GM21529 (cell line): ENCODE measurements around the gene SAMD11.

Experiments used
- ATAC-seq: cut with Tn5 transposase; IDR thresholded peaks from one replicate; pipeline ENCODE4 v1.9.1; 2021; ENCODE audit not compliant: unreplicated experiment

Gene SAMD11

DNA sequence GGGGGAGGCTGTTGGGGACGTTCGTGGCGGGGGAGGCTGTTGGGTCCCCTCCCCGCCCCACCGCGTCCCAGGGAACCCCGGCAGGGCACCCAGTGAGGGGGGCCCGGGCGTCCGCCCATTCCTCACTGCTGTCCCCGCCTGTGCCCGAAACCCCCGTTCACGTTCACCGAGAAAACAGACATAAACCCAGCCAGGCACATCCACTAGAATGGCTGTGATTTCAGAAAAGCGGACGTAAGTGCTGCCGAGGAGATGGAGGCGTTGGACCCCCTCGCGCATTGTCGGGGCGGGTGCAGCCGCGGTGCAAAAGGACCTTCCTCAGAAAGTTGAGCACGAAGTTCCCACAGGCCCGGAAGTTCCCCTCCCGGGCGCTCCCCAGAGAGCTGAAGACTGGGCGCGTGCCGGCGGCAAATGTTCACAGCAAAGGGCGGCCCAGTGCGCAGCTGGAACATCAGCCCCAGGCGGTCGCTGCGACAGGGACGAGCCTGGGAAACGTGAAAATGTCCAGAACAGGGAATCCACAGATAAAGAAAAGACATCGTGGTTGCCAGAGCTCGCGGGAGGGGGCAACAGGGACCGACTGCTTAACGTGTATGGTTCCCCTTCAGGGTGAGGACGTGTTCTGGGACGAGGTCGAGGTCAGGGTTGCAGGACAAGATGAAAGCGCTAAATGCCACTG, 18.5 kb upstream of the SAMD11 start:
- no peak for ATAC-seq

DNA sequence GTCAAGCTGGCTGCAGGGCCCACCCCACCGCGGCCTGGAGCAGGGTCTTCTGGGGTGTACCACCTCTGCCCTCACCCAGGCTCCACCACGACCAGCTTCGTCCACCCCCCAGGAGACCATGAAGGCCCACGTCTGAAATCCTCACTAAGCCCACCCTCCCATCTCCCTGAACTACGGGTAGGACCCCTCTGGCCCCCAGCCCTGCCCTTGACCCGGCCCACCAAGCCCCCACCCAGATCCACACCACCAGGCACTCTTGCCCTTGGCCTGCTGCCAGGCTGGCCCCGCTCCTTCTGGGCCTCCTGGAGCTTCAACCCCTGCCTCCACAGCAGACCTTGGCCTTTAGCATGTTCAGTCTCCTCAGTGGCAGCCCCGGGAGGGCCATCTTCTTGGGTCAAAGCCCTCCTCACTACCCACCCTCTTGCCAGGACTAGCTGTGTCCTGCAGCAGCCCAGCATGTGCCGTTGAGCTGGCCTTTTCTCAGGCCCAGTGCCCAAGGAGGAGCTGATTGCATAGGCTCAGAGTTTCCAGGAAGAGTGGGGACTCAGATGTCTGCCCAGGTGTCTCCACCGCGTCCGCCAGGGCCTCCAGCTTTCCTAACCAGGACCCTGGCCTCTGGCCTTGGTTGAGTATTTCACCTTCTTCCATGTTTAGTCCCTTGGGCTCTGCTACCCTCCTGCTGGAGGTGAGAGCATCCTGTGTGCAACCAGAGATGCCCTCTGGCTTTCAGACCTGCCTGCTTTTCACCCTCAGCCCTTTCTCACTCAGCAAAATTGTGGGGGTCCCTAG, 17.7 kb upstream of the SAMD11 start:
- ATAC-seq, result no peak

DNA sequence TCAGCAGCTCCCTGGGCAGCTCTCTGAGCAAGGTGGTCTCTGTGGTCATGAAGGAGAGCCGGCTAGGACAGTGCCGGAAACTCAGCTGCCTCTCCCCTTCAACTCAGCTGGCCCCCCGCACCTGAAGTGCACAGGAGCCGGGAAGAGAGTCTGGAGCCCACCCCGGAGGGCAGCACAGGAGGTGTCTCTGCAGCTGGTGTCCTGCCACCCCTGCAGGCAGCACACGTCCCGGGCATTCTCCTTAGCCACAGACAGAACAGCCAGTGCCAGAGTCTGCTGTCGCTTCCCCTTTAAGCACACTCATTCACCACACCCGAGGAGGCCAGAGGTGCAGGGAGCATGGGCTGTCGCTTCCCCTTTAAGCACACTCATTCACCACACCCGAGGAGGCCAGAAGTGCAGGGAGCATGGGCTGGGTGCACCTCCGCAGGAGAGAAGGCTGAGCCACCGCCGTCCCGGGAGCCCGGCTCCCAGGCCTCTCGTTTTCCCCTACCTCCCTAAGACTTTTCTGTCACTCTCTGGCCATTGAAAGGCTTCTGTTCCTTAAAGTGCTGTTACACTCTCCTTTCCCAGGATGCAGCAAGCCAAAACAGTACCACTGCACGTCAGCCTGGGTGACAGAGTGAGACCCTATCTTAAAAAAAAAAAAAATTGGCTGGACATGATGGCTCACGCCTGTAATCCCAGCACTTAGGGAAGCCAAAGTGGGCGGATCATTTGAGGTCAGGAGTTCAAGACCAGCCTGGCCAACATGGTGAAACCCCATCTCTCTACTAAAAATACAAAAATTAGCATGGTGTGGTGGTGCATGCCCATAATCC, 16.9 kb upstream of the SAMD11 start:
- ATAC-seq, result no peak

DNA sequence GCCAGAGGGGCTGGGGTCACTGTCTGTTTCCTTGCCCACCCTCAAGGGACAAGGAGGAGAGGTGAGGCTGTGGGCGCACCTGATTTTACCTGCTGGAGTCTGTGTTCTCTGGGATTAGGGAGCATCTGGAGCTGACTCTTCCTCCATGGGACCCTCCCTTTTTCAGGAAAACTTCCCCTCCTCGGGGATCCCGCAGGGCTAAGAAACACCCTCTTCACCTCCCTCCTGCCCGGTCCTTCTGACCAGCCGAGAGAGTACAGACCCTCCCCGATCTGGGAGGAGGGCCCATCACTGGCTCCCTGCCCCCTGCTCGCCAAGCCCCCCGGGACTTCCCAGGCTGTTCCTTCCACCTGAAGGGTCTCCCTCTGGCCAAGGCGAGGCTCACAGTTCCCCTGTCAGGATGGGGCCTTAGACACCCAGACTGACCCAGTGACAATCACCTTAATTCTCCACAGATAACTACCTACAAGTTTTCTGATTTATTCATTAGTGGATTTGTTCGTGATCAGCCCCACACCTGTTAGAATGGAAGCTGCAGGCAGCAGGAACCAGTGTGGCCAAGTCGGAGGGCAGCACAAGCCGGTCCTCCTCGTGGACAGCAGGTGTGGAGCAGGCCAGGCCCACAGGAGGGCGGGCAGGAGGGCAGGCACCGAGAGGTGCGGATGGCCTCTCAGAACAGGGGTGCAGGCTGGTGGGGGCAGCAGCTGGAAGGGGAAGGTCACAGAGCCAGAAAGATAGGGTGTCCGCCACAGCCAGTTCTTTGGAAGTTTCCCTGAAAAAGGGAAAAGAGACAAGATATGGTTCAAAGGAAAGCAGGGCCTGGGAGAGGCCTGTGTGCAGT, 15.9 kb upstream of the SAMD11 start:
- no peak for ATAC-seq

DNA sequence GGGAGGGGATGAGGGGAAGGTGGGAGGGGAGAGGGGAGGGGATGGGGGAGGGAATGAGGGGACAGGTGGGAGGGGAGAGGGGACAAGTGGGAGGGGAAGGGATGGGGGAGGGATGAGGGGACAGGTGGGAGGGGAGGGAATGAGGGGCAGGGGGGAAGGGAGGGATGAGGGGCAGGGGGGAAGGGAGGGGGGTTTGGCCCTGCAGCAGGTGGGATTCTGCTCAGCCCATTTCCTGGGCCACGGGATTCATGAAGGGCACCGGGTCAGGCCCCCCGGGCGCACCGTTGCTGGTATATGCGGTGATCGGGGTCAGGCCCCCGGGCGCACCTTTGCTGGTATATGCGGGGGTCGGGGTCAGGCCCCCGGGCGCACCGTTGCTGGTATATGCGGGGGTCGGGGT, 15.1 kb upstream of the SAMD11 start:
- no peak for ATAC-seq

DNA sequence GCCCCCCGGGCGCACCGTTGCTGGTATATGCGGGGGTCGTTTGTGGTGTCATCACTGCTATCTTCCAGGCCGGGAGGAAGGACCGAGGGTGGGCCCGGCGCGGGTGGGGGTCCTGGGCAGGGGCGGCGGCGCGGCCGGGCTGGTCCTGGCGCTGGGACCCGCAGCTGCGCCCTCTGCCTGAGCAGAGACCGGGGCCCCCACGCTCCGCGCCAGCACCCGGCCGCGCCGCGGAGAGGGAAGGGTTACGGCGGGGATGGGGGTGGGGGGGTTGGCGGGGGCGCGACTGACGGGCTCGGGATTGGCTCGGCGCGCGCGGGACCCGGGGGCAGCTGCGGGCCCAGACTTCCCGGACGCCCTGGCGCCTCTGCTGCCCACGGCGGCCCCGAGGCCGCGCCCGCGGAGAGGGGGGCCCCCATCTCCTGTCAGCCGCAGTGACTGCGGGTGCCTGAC, 13.8 kb upstream of the SAMD11 start:
- no peak for ATAC-seq

DNA sequence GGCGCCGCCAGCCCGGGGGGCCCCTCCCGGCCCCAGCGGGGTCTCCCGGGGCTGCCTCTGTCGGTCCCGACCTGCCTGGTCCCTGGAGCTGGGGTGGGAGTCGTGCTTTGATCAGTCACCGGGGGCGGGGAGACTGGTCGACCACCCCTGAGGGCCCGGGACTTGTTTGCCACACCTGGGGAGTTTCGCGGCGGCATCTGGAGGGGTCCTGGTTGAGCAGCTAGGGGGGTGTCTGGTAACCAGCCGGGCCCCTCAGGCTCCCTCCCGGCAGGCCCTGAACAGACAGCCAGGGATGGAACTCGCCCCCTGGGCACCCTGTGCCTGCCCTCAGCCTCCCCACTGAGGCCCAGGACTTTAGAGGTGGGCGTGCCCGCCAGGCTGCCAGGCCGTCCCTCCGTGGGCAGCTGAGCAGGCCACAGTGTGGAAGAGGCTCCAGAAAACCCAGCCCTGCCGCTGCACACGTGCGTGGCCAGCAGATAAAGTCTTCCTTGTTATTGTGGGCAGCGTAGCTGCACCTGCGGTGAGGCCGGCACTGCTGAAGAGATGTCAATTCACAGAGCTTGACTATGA, 13.3 kb upstream of the SAMD11 start:
- ATAC-seq, result no peak

DNA sequence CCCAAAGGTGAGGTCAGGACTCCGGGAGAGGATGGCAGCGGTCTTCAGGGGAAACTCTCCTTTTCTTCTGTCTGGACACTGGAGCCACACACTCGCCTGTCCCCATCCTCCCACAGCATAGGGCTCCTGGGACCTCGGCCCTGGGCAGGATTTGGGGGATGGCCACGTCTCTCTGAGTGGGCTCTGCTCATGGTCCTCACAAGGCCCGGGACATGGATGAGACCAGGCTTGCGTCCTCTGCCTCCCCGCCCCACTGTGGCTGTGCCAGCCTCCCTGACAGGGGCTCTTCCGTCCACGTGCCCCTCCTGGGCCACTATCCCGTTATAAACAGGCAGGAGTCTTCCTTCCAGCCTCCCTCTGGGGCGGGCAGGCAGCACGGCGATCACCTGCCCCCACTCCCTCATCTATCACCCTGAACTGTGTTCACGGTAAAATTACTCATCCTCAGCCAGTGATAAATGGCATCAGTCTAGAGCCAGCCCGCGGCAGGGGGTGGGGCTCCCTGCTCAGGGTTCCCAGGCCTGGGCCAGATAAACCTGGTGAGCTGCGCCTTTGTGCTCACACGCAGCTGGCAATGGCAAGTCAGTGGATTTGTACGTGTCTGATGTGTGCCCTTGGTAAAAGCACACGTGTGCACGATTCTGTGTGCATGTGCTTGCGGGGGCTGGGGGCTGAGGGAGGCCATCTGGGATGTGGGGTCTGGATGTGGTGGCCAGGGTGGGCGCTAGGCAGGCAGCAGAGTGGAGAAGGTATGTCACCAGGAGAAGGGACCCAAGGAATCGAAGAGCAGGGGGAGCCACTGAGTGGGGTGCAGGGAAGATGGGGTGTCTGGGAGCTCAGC, 12.6 kb upstream of the SAMD11 start:
- no peak for ATAC-seq

DNA sequence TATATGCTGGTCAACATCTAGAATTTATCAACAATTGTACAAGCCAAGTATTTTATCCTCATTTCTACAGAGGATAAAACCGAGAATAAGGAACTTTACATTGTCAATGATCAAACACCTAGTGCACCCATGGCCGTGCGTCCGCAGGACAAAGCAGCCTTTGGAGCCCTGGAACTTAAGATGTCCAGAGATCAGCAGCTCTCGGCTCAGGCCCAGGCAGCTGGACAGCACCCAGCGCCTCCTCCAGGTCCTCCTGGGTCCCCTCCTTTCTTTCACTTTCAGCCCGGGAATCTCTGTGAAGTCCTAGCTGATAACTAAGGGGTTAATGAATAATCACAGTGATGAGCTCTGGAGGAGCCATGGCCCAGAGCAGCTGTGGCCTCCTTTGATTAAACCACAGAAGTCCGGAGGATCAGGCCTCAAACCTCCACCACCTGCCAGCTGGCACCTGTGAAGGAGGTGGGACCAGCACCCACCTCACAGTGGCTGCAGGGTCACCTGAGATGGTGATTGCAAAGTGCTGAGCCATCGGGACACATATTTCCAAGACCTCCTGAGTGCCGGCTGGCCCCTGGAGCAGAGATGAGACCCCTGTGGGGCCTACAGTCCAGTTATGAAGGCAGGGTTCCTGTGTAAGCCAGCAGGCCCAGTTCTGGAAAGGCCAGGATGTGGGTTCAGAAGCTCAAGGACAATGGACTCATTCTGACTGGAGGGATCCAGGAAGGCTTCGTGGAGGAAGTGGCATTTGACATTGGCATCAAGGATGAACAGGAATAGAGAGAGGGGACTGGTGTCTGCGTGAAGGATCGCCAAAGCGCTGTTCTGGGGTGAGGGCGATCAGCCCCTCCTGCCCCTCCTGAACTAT, 11.6 kb upstream of the SAMD11 start:
- no peak for ATAC-seq

DNA sequence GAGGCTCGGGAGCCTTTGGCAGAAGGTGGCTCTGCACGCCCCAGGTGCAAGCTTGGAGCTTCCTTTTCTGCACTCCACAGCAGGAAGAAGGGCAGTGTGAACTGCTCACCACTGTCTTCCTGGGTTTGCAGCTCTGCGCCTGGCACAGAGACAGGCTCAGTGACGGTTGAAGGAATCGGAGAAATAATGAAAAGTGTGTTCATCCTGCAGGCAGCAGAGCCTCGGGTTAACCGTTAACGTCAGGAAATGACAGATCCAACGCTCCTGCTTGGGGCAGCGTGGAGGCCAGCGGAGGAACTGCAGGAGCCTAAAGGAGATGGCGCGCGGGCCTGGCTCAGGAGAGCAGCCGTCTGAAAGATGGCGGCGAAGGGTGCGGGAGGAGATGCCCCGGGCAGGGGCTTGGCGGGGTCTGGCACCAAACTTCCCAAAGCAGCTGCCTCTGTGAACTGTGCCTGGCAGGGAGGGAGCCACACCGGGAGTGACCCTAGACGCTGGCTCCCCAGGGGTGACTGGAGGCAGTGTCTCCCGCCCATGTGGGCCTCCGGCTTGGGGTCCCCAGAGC, 10.9 kb upstream of the SAMD11 start:
- ATAC-seq, result no peak

DNA sequence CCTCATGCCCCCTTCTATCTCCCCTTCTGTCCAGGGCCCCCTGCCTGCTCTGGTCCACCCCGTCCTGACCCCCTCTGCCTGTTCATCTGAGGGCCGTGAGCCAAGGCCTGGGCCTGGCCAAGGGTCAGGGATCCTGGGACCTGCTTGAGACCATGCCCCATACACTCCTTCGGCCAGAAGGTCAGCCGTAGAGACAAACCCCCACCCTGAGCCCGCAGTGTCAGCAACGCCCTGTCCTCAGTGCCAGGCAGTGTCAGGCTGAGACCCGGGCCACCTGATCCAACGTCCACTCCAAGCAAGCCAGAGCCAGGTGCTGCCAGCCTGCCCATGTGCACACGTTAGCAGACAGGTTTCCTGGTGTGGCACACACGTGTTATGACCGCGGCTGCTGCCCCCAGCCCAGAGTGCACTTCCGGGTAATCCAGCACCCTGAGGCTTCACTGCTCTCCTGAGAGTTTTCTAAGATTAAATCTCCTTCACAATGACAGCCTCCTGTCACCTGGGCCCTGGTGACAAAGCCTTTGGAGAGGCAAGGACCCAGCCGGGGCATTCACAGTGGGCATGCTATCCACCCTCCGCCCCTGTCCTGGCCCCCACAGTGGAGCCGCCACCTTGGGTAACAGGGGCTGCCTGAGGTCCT, 10.1 kb upstream of the SAMD11 start:
- no peak for ATAC-seq

DNA sequence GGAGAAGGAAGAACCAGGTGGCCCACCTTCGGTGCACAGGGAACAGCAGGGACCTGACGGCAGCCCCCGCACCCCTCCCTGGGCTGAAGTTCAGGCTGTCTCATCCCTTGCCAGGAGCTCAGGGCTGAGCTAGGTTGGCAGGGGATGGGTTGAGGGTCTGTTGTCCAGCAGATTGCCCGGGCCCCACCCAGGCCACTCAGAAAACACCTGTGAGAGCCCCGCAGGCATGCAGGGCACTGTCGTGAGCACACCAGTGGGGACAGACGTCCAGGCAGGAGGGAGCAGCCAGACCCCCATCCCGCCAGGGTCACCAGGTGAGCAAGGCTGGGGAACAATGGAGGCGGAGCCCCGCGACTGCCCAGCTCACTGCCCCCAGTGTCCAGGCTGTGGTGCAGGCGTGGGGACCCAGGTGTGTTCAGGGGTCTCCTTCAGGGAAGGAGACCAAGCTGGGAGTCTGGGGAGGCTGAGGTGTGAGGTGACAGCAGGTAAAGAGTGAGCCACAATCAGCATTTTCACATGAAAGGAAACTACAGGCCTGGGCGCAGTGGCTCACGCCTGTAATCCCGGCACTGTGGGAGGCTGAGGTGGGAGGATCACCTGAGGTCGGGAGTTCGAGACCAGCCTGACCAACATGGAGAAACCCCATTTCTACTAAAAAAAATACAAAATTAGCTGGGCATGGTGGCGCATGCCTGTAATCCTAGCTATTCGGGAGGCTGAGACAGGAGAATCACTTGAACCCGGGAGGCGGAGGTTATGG, 9.4 kb upstream of the SAMD11 start:
- no peak for ATAC-seq

DNA sequence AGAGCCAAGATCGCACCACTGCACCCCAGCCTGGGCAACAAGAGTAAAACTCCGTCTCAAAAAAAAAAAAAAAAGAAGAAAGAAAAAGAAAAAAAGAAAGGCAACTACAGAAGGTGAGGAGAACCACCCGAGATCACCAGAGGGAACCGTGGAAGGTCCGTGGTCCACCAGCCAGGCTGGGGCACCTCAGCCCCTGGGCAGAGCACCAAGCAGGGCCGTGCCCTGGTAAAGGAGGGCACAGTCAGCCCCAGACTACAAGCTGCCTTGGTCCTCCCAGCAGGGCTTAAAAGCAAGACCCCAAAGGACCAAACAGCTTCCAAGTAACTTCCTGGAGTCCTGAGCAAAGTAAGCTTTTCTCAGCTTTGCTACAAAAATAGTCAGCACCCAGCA, 8.8 kb upstream of the SAMD11 start:
- no peak for ATAC-seq

DNA sequence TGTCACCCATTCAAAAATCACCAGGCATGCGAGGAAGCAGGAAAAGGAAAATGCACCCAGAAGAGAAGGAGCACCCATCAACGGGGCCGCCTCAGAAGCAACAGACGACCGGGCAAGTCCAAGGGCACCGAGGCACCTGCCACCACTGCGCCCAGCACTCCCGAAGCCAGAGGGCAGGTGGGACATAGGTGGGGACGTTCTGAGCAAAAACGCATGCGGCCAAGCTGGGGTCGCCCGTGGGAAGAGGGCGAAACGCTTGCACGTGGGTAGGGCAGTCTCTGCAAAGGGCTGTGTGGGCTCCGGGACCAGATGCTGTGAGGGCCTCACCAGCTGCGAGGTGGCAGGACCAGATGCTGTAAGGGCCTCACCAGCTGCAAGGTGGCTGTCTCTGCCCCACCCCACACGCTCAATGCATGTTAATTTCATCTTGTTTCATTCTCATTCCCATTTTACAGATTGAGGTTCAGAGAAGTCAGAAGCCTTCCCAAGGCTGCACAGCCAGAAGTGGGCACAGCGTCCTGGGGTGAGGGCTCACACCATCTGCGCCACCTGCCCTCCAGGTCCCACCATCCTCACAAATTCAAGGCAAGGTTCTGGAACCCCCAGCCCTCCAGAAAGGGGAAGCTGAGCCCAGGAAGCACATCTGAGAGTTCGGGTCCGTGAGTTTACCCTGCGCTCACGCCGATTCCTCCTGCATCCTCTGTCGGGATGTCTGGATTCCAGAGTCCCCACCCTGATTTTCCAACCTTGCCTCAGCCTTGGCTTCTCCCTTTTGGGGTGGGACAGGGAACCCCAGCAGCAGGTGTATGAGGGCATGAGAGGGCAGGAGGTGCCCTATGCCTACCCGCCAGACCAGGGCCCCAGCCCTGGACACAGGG, 8.2 kb upstream of the SAMD11 start:
- no peak for ATAC-seq

DNA sequence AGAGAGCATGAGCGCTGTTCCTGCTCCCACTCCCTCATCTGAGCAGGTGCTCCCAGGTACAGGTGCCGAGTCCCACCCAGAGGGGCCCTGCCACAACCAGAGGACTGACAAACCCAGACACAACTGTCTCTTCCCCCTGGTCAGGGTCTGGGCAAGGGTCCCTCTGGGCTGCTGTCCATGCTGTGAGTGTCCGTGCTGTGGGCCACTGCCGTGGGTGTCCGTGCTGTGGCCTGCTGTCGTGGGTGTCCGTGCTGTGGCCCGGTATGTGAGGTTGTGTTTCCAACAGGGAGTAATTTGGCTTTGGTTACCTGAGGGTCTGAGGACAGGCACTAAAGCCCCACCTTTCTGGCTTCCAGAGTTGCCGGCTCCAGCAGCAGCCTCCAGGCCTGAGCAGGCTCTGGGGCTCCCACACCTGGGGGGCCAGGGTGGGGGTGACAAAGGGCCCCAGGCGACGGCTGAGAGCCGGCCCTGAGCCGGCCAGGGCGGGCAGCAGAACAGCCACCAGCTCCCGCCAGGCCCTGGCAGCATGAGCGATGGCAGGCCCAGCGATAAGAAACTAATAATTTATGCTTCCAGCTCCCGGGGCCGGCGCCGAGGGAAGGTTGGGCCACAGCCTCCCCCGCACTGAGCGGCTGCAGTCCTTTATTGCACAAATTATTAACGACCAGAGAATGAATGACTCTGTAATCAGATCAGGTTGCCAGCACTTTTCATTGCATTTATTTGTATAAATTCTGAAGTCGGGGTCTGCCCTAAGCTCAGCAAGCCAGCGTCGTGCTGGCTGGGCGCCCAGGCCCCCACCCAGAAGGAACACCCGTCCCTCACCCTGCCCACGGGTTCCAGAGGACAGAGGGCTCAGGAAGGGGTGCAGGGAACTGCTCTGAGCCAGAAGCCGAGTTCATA, 7.3 kb upstream of the SAMD11 start:
- ATAC-seq, result no peak
